ENCODE measurements around the gene GALNT2. TPM values are rescaled to one million over a fixed set of nuclear protein-coding genes. Genes with fewer than 3 reads are reported as not detected.

The GALNT2 gene
- polyA plus RNA-seq, 1 of the 3 experiments (the other 2 are of a cell fraction), result 118 TPM

DNA sequence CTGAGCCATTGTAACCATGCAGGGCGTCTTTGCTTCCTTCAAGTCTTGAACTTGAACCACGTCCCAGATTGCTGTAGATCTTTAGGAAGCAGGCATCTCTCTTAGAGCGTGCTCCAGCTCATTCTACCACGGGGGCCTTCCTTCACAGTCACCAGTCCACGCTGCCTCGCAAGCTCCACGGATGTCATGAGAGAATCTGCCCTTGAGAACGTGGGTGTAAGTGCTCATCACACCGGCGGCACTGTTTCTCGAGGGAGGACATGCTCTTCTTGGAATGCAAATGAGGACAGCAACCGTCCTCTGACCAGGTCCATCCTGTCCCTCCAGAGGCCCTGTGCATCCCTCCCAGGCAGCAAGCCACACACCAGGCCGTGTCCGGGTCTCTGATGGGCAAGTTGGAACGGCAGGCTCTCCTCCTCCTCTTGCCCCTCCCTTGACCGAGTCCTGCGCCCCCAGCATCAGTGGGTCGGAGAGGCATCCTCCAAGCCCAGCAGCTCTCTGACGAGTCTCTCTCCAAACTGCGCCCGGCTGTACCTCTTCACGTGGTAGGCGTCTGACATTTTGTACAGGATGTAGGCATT is 256.0 kb downstream of the GALNT2 start (continued):
- TF ChIP-seq TEAD4 (IDR thresholded peaks at IDR 0.05; ENCODE audit: borderline replicate concordance, insufficient read depth) (no peak), CHD2 (IDR thresholded peaks at IDR 0.05; ENCODE audit: low read length, partially characterized antibody) (no peak), RFX5 (IDR thresholded peaks at IDR 0.05; ENCODE audit: low read length) (no peak), EZH2phosphoT487 (IDR thresholded peaks at IDR 0.05; ENCODE audit: borderline replicate concordance, low read depth) (no peak), RCOR1 (IDR thresholded peaks at IDR 0.05; ENCODE audit: low read length) (no peak), FOSL2 (IDR thresholded peaks at IDR 0.05; ENCODE audit: borderline replicate concordance, low read depth) (no peak), NFIC (IDR thresholded peaks at IDR 0.05; ENCODE audit: borderline replicate concordance) (no peak), MEF2A (IDR thresholded peaks at IDR 0.05; ENCODE audit: borderline replicate concordance, low read depth) (no peak)

DNA sequence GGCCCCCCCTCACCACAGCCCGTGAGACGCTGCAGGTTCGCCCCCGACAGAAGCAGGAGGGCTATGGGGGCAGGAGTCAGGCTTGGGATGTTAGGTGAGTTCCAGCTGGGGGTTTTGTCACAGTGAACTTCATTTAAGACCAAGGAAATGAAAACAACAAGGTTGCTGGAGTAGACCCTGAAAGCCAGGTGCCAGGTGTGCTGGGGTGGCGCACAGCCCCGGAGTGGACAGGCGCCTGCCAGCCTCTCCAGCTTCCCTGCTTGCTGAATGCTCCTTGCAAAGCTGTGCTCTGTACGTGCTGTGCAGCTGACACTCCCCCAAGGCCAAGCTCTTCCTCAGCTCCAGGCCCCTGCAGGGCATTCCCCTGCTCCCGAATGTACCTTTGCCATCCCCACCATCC is 256.6 kb downstream of the GALNT2 start:
- Histone ChIP-seq H3K9me2 (no peaks in the 10 kb centered on the region), H2AFZ (ENCODE audit: low read depth) (no peak overlapping the region), H4K20me1 (ENCODE audit: insufficient read depth) (no peaks in the 10 kb centered on the region), H3F3A (replicated peaks; ENCODE audit: insufficient read depth) (no peaks in the 10 kb centered on the region), H3K36me3 (replicated peaks in 1 of 2; ENCODE audit: control insufficient read depth in 1 of 2, insufficient read depth in 2 of 2, low read length in 1 of 2) (no peaks in the 10 kb centered on the region), H3K9me3 (no peaks in the 10 kb centered on the region), H3K4me1 (ENCODE audit: control insufficient read depth in 1 of 2, insufficient read depth in 2 of 2, low read depth in 1 of 2, low read length in 1 of 2) (no peaks in the 10 kb centered on the region; a peak in 1 of 4 replicates), H3K9ac (no peak overlapping the region), H3K4me3 (ENCODE audit: low read depth in 2 of 2, low read length in 1 of 2) (no peak overlapping the region), H3K4me2 (no peak overlapping the region), H3K27me3 (ENCODE audit: insufficient read depth) (no peaks in the 10 kb centered on the region), H3K27ac (ENCODE audit: low read depth in 2 of 2, low read length in 1 of 2) (no peak overlapping the region), H3K79me2 (ENCODE audit: insufficient read depth) (no peaks in the 10 kb centered on the region)
- TF ChIP-seq RCOR1 (IDR thresholded peaks at IDR 0.05; ENCODE audit: low read length) (no peak), MEF2A (IDR thresholded peaks at IDR 0.05; ENCODE audit: borderline replicate concordance, low read depth) (no peak), YY1 (IDR thresholded peaks at IDR 0.05; ENCODE audit: low read depth) (no peak), TCF12 (IDR thresholded peaks at IDR 0.05) (no peak), RFX5 (IDR thresholded peaks at IDR 0.05; ENCODE audit: low read length) (no peak)
- TF ChIP-seq, protein P1, sequence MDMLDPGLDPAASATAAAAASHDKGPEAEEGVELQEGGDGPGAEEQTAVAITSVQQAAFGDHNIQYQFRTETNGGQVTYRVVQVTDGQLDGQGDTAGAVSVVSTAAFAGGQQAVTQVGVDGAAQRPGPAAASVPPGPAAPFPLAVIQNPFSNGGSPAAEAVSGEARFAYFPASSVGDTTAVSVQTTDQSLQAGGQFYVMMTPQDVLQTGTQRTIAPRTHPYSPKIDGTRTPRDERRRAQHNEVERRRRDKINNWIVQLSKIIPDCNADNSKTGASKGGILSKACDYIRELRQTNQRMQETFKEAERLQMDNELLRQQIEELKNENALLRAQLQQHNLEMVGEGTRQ (IDR thresholded peaks at IDR 0.05; ENCODE audit: borderline replicate concordance, low read depth, low read length), result no peak
- TF ChIP-seq, protein P2, sequence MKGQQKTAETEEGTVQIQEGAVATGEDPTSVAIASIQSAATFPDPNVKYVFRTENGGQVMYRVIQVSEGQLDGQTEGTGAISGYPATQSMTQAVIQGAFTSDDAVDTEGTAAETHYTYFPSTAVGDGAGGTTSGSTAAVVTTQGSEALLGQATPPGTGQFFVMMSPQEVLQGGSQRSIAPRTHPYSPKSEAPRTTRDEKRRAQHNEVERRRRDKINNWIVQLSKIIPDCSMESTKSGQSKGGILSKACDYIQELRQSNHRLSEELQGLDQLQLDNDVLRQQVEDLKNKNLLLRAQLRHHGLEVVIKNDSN (IDR thresholded peaks at IDR 0.05; ENCODE audit: borderline replicate concordance, low read depth), result no peak
- DNase-seq, result no peak
- WGBS (ENCODE audit: low lambda C conversion rate), result 76% methylated on average over 9 of the region's 9 CpGs
- ChIA-PET CTCF (interaction anchor here (1.0 kb wide), 1 partner anchor 72 kb away, joined by 3 read pairs; no protein-coding TSS in a partner anchor), POLR2A (no interaction called here)
